HCT116 (cell line): ENCODE results near the gene XYLT1. TPM values are rescaled to one million over a fixed set of nuclear protein-coding genes. Genes with fewer than 3 reads are reported as not detected.

Experiments
- ATAC-seq: fragments of 200-7000 bp; cut with Tn5 transposase; 2 replicates; pipeline ENCODE4 v1.9.1; 2020; ENCODE audit warnings: mild to moderate bottlenecking, moderate library complexity
- BruUV-seq: library from RNA; stranded (reverse); fragments of 400-500 nt; replicated peaks from 2 replicates; lab custom pipeline; 2021; lab: Mats Ljungman, UMichigan
- CTCF ChIA-PET: fragments of 300-600 bp; sonication (Branson Sonifier 250); formaldehyde crosslinking; loops from one replicate; lab custom pipeline; 2021; ENCODE audit warnings: antibody characterized with exemption; lab: Charles Lee
- POLR2A ChIA-PET: fragments of 300-600, 350-600 bp; sonication (Branson Sonifier 250); formaldehyde crosslinking; loops from one replicate; lab custom pipeline; 2021; ENCODE audit warnings: antibody characterized with exemption; lab: Charles Lee
- RAD21 ChIA-PET, 2 experiments: fragments of 300-600 bp; sonication (Branson Sonifier 250); formaldehyde crosslinking; loops; one replicate each; lab custom pipeline; 2023; ENCODE audit warnings: low total read pairs in 2 of 2; ENCODE audit not compliant: uncharacterized antibody in 2 of 2, unreplicated experiment in 2 of 2, low non-redundant PET in 1 of 2; lab: Charles Lee
- DNase-seq: peaks from one replicate; pipeline ENCODE4 v3.0.0-alpha.2; 2010; ENCODE audit warnings: low read depth, low spot score
- H2AFZ ChIP-seq: fragments of 200-600 bp; shearing (Covaris generic), sonication (generic); 2 replicates; pipeline ENCODE4 v1.6.1; 2017; ENCODE audit warnings: low read depth, mixed run types, mixed read lengths, antibody characterized with exemption, low read length; ENCODE audit not compliant: poor library complexity, severe bottlenecking
- H3K27ac ChIP-seq: 2 replicates; pipeline ENCODE4 v1.5.1; 2012; ENCODE audit warnings: low read depth, low read length
- H3K27me3 ChIP-seq: fragments of 200-600 bp; sonication (generic); 2 replicates; pipeline ENCODE4 v1.6.1; 2016; ENCODE audit warnings: mixed run types, low read length, mixed read lengths; ENCODE audit not compliant: insufficient read depth
- H3K36me3 ChIP-seq, 2 experiments: fragments of 200-500 bp in 1 of 2; fragments of 200-600 bp in 1 of 2; sonication (Bioruptor generic) in 1 of 2; sonication (generic) in 1 of 2; 2 replicates each; pipeline versions ENCODE4 v1.5.1 to v1.6.1; 2014 to 2016; ENCODE audit warnings: low read length in 2 of 2, inconsistent platforms in 1 of 2, mixed read lengths in 1 of 2, mixed run types in 1 of 2; ENCODE audit not compliant: insufficient read depth in 2 of 2, control insufficient read depth in 1 of 2
- H3K4me1 ChIP-seq, 2 experiments: fragments of 200-600 bp in 1 of 2; sonication (generic) in 1 of 2; 2 replicates each; pipeline versions ENCODE4 v1.5.1 to v1.6.1; 2012 to 2017; ENCODE audit warnings: low read length in 2 of 2, inconsistent platforms in 1 of 2, mild to moderate bottlenecking in 1 of 2, mixed read lengths in 1 of 2, mixed run types in 1 of 2, moderate library complexity in 1 of 2; ENCODE audit not compliant: insufficient read depth in 2 of 2, control insufficient read depth in 1 of 2
- H3K4me2 ChIP-seq: fragments of 200-600 bp; sonication (generic); 2 replicates; pipeline ENCODE4 v1.6.1; 2017; ENCODE audit warnings: mixed run types, low read length, mixed read lengths
- H3K4me3 ChIP-seq, 2 experiments: fragments of 200-600 bp in 1 of 2; sonication (generic) in 1 of 2; replicated peaks in 1 of 2; 2 replicates each; pipeline ENCODE4 v1.5.1; 2011 to 2016; ENCODE audit warnings: low read length in 2 of 2, control low read depth in 1 of 2, low read depth in 1 of 2, mild to moderate bottlenecking in 1 of 2, mixed read lengths in 1 of 2, mixed run types in 1 of 2
- H3K79me2 ChIP-seq: fragments of 200-600 bp; sonication (generic); 2 replicates; pipeline ENCODE4 v1.6.1; 2017; ENCODE audit warnings: mild to moderate bottlenecking, mixed run types, low read length, moderate library complexity, mixed read lengths; ENCODE audit not compliant: insufficient read depth
- H3K9ac ChIP-seq: fragments of 200-600 bp; sonication (generic); 2 replicates; pipeline ENCODE4 v1.6.1; 2016; ENCODE audit warnings: low read length, mixed read lengths
- H3K9me2 ChIP-seq: fragments of 200-600 bp; sonication (generic), shearing (Covaris generic); 2 replicates; pipeline ENCODE4 v1.6.1; 2017; ENCODE audit warnings: mixed run types, mild to moderate bottlenecking, moderate library complexity; ENCODE audit not compliant: insufficient read depth
- H3K9me3 ChIP-seq, 2 experiments: fragments of 200-500 bp in 1 of 2; fragments of 200-600 bp in 1 of 2; sonication (Bioruptor generic) in 1 of 2; sonication (generic) in 1 of 2; 2 replicates each; pipeline ENCODE4 v1.6.1; 2014 to 2017; ENCODE audit warnings: low read length in 2 of 2, mixed read lengths in 2 of 2, inconsistent platforms in 1 of 2, low read depth in 1 of 2, mild to moderate bottlenecking in 1 of 2, mixed run types in 1 of 2, moderate library complexity in 1 of 2; ENCODE audit not compliant: control insufficient read depth in 1 of 2, insufficient read depth in 1 of 2
- H4K20me1 ChIP-seq: fragments of 200-600 bp; sonication (generic), shearing (Covaris generic); 2 replicates; pipeline ENCODE4 v1.6.1; 2017; ENCODE audit warnings: mixed run types, mild to moderate bottlenecking, moderate library complexity; ENCODE audit not compliant: insufficient read depth
- ATF3 ChIP-seq: IDR thresholded peaks from 2 replicates; pipeline ENCODE4 v1.6.1; 2012
- CEBPB ChIP-seq: IDR thresholded peaks from 2 replicates; pipeline ENCODE4 v1.6.1; 2012; ENCODE audit warnings: low read depth
- EGR1 ChIP-seq: IDR thresholded peaks from 2 replicates; pipeline ENCODE4 v1.6.1; 2012; ENCODE audit warnings: low read depth
- EZH2phosphoT487 ChIP-seq: fragments of 200-600 bp; IDR thresholded peaks from 2 replicates; pipeline ENCODE4 v1.6.1; 2018; ENCODE audit warnings: antibody characterized with exemption, borderline replicate concordance
- JUND ChIP-seq: IDR thresholded peaks from 2 replicates; pipeline ENCODE4 v1.6.1; 2012
- POLR2A ChIP-seq: IDR thresholded peaks from 2 replicates; pipeline ENCODE4 v1.7.0; 2011; ENCODE audit warnings: borderline replicate concordance; ENCODE audit not compliant: insufficient read depth, insufficient read length; ENCODE audit errors: extremely low read depth
- POLR2AphosphoS5 ChIP-seq: IDR thresholded peaks from 2 replicates; pipeline ENCODE4 v1.6.1; 2011; ENCODE audit warnings: mild to moderate bottlenecking, low read depth, low read length, moderate library complexity
- SP1 ChIP-seq: IDR thresholded peaks from 2 replicates; pipeline ENCODE4 v1.6.1; 2012; ENCODE audit warnings: low read depth
- SRF ChIP-seq: IDR thresholded peaks from 2 replicates; pipeline ENCODE4 v1.6.1; 2012; ENCODE audit warnings: low read depth
- TCF7L2 ChIP-seq: IDR thresholded peaks from 2 replicates; pipeline ENCODE4 v1.7.0; 2011; ENCODE audit warnings: borderline replicate concordance, inconsistent platforms; ENCODE audit not compliant: insufficient read depth, insufficient read length; ENCODE audit errors: extremely low read depth
- YY1 ChIP-seq: IDR thresholded peaks from 2 replicates; pipeline ENCODE4 v1.6.1; 2011; ENCODE audit warnings: low read length, low read depth, moderate library complexity, mild to moderate bottlenecking; ENCODE audit not compliant: insufficient replicate concordance; ENCODE audit errors: extremely low read depth
- ZFX ChIP-seq: fragments of 450-650 bp; IDR thresholded peaks from 2 replicates; pipeline ENCODE4 v1.6.1; 2017
- ZNF274 ChIP-seq: fragments of 200-500 bp; sonication (Bioruptor generic); IDR thresholded peaks from 2 replicates; pipeline ENCODE4 v1.6.1; 2014; ENCODE audit warnings: mild to moderate bottlenecking, low read depth, low read length, inconsistent platforms
- intact Hi-C: fragments of 100-400 bp; cut with micrococcal nuclease; formaldehyde crosslinking; loops from 2 replicates; pipeline ENCODE4 v1.10.0; 2022
- total RNA-seq: library from RNA; stranded (reverse); gene quantifications from one replicate; pipeline ENCODE4 v1.2.1, GENCODE V29; 2021; ENCODE audit not compliant: unreplicated experiment
- TF ChIP-seq, protein P1 (sequence below): IDR thresholded peaks from 2 replicates; pipeline ENCODE4 v1.6.1; 2011; ENCODE audit warnings: mild to moderate bottlenecking, low read length, moderate library complexity; ENCODE audit not compliant: insufficient replicate concordance; ENCODE audit errors: extremely low read depth

XYLT1 gene
- total RNA-seq, 1 experiment from 2014 or later = 4.5 TPM

- TF ChIP-seq ATF3 = no peak
- no peak for TF ChIP-seq JUND
- no peak for TF ChIP-seq CEBPB
- no peak for TF ChIP-seq ZFX
- no peak for TF ChIP-seq SRF
- no peak for TF ChIP-seq EZH2phosphoT487
- no peak for TF ChIP-seq ZNF274
- TF ChIP-seq POLR2A = no peak
- TF ChIP-seq EGR1 = no peak
- TF ChIP-seq TCF7L2 = no peak
Measured at GRCh38 chr16:17101646-17102045, 369.1 kb downstream of the XYLT1 start (continued).

DNA sequence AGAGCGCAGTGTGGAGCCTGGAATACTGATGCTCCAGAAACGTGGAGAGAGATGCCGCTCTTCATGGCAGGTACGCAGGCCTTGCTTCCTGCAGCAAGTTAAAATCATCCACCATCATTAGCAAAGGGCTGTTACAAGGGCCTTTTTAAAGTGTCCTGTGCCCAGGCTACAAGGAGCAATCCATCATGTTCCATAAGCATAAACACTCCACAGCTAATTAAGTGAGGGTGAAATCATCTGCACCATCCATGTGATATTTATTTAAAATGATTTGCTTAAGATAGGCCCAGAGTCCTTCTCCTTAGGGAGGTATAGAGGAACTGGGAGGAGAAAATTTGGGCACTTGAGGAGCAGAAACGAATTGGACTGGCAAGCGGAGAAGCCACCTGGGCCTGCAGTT lies 372.1 kb downstream of the XYLT1 start:
- ChIA-PET RAD21 (no interaction called here), CTCF (no interaction called here), POLR2A (no interaction called here)
- H3K4me3 ChIP-seq = no peak overlapping the region
- TF ChIP-seq YY1 = no peak
- TF ChIP-seq SP1 = no peak
- TF ChIP-seq POLR2AphosphoS5 = no peak
- TF ChIP-seq, protein P1, sequence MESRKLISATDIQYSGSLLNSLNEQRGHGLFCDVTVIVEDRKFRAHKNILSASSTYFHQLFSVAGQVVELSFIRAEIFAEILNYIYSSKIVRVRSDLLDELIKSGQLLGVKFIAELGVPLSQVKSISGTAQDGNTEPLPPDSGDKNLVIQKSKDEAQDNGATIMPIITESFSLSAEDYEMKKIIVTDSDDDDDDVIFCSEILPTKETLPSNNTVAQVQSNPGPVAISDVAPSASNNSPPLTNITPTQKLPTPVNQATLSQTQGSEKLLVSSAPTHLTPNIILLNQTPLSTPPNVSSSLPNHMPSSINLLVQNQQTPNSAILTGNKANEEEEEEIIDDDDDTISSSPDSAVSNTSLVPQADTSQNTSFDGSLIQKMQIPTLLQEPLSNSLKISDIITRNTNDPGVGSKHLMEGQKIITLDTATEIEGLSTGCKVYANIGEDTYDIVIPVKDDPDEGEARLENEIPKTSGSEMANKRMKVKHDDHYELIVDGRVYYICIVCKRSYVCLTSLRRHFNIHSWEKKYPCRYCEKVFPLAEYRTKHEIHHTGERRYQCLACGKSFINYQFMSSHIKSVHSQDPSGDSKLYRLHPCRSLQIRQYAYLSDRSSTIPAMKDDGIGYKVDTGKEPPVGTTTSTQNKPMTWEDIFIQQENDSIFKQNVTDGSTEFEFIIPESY = no peak
- no peak for TF ChIP-seq ZNF274
- H3K9ac ChIP-seq = no peak overlapping the region
- no peak for DNase-seq
- H3K4me1 ChIP-seq = no peaks in the 10 kb centered on the region
- intact Hi-C loops = no loop called here
- H3K79me2 ChIP-seq = no peaks in the 10 kb centered on the region
- BruUV-seq = no TSS peak
- no peaks in the 10 kb centered on the region for H3K9me3 ChIP-seq
- no peak overlapping the region for H2AFZ ChIP-seq
- no peak overlapping the region for H3K27ac ChIP-seq
- H3K9me2 ChIP-seq = no peaks in the 10 kb centered on the region
- H3K27me3 ChIP-seq = peaks cover 26% of the 10 kb centered on the region
- no peaks in the 10 kb centered on the region for H4K20me1 ChIP-seq
- ATAC-seq = no peak
- no peak overlapping the region for H3K4me2 ChIP-seq
- no peaks in the 10 kb centered on the region for H3K36me3 ChIP-seq
